ENCODE results near the gene EXTL2.

- no peak for TF ChIP-seq CTCF (IDR thresholded peaks at IDR 0.05)
- TF ChIP-seq POLR2AphosphoS5 (IDR thresholded peaks at IDR 0.05) = no peak
These were observed 32.1 kb downstream of the EXTL2 start for GRCh38 chr1:100862591-100862990.
